HG02981 (cell line): ENCODE results near the gene HIP1R.
"Not testable (repeated sequence)": the region's sequence is repeated elsewhere in the genome, so short reads cannot be mapped to it uniquely, and the experiment has no call there.

Experiments used
- ATAC-seq: cut with Tn5 transposase; IDR thresholded peaks from one replicate; pipeline ENCODE4 v1.9.1; 2021; ENCODE audit warnings: mild to moderate bottlenecking, moderate library complexity; ENCODE audit not compliant: unreplicated experiment

Gene HIP1R

GRCh38 chr12:122871851-122872780 lies 36.9 kb downstream of the HIP1R start:
- no peak for ATAC-seq

- ATAC-seq = no peak
These were observed 37.6 kb downstream of the HIP1R start for GRCh38 chr12:122872815-122873361.

- no peak for ATAC-seq
These were observed 38.3 kb downstream of the HIP1R start for GRCh38 chr12:122873540-122873939.

GRCh38 chr12:122874081-122874480 lies 38.8 kb downstream of the HIP1R start:
- ATAC-seq = no peak

GRCh38 chr12:122875590-122876220 lies 40.4 kb downstream of the HIP1R start:
- ATAC-seq = no peak

GRCh38 chr12:122876281-122876680 lies 41.0 kb downstream of the HIP1R start:
- ATAC-seq = not testable (repeated sequence)

GRCh38 chr12:122876731-122877130 lies 41.5 kb downstream of the HIP1R start:
- no peak for ATAC-seq

- ATAC-seq = no peak
These were observed 43.7 kb downstream of the HIP1R start for GRCh38 chr12:122878780-122879612.

GRCh38 chr12:122880155-122880667 lies 45.0 kb downstream of the HIP1R start:
- no peak for ATAC-seq

- no peak for ATAC-seq
These were observed 45.4 kb downstream of the HIP1R start for GRCh38 chr12:122880668-122881067.

GRCh38 chr12:122882908-122883558 lies 47.8 kb downstream of the HIP1R start:
- no peak for ATAC-seq

GRCh38 chr12:122884091-122884826 lies 49.0 kb downstream of the HIP1R start:
- no peak for ATAC-seq

- ATAC-seq = no peak
These were observed 49.6 kb downstream of the HIP1R start for GRCh38 chr12:122884860-122885259.

GRCh38 chr12:122886161-122886560 lies 50.9 kb downstream of the HIP1R start:
- ATAC-seq = no peak

- ATAC-seq = peak; percentile 61
These were observed 51.9 kb downstream of the HIP1R start for GRCh38 chr12:122886851-122887818.

- peak; percentile 10 for ATAC-seq
These were observed 52.6 kb downstream of the HIP1R start for GRCh38 chr12:122887819-122888212.

GRCh38 chr12:122888232-122888752 lies 53.0 kb downstream of the HIP1R start:
- peak; percentile 42 for ATAC-seq
